Measurements from ENCODE around the gene SLC38A3.

GRCh38 chr3:50208677-50209344 lies 3.7 kb downstream of the SLC38A3 start:
- TF ChIP-seq CTCF (IDR thresholded peaks at IDR 0.05; ENCODE audit: extremely low read depth in 1 of 2, insufficient read depth in 1 of 2, low read depth in 1 of 2, low read length in 2 of 2) = no peak
- TF ChIP-seq MYC (IDR thresholded peaks at IDR 0.05; ENCODE audit: low read depth, low read length) = no peak
- TF ChIP-seq POLR2A (IDR thresholded peaks at IDR 0.05; ENCODE audit: low read depth, low read length) = no peak
- no peak for TF ChIP-seq EZH2 (IDR thresholded peaks at IDR 0.05; ENCODE audit: borderline replicate concordance, low read depth, low read length, severe bottlenecking)
- no peak for TF ChIP-seq JUN (IDR thresholded peaks at IDR 0.05; ENCODE audit: borderline replicate concordance, insufficient read depth, insufficient read length, low read depth)
- TF ChIP-seq MAX (IDR thresholded peaks at IDR 0.05; ENCODE audit: insufficient read depth, insufficient read length) = no peak
- no peak for TF ChIP-seq POLR2AphosphoS5 (IDR thresholded peaks at IDR 0.05; ENCODE audit: insufficient read depth, low read depth, low read length)
- TF ChIP-seq FOS (IDR thresholded peaks at IDR 0.05; ENCODE audit: borderline replicate concordance, insufficient read depth, low read length) = no peak
- no peak for TF ChIP-seq GATA2 (IDR thresholded peaks at IDR 0.05; ENCODE audit: insufficient read depth, insufficient read length, low read depth, low read length)
